CD4-positive, alpha-beta T cell (primary cell): Measurements from ENCODE around the gene SRPK2. TPM values are rescaled to one million over a fixed set of nuclear protein-coding genes. Genes with fewer than 3 reads are reported as not detected.
A peak's percentile ranks its signal among the peaks of the same experiment; 100 is the strongest.
"Not testable (repeated sequence)": the region's sequence is repeated elsewhere in the genome, so short reads cannot be mapped to it uniquely, and the experiment has no call there.

ENCODE experiments used
- ATAC-seq: fragments of 200-7000 bp; cut with Tn5 transposase; one replicate; pipeline ENCODE4 v1.10.0; 2022; ENCODE audit warnings: mild to moderate bottlenecking; ENCODE audit not compliant: poor library complexity
- CTCF ChIA-PET: fragments of 350-600 bp; sonication (Branson Sonifier 250); formaldehyde crosslinking; loops from one replicate; lab custom pipeline; 2021; ENCODE audit warnings: antibody characterized with exemption, inconsistent platforms; lab: Charles Lee
- POLR2A ChIA-PET: fragments of 350-600 bp; sonication (Branson Sonifier 250); formaldehyde crosslinking; loops from one replicate; lab custom pipeline; 2021; ENCODE audit warnings: antibody characterized with exemption, inconsistent platforms; lab: Charles Lee
- DNase-seq, 14 experiments: peaks; one replicate each; pipeline ENCODE4 v3.0.0-alpha.2; 2013 to 2020; ENCODE audit warnings: mixed read lengths in 2 of 14
- H3K27ac ChIP-seq, 2 donors: one replicate each; pipeline versions ENCODE4 v1.5.1 to v1.7.0; 2013; ENCODE audit warnings: low read length in 2 of 2, low read depth in 1 of 2, mild to moderate bottlenecking in 1 of 2
- H3K27me3 ChIP-seq, 2 experiments: 1 replicate in 1 of 2; 2 replicates in 1 of 2; pipeline versions ENCODE4 v1.6.1 to v1.7.0; 2013; ENCODE audit warnings: low read length in 2 of 2, control low read depth in 1 of 2, mild to moderate bottlenecking in 1 of 2, moderate library complexity in 1 of 2; ENCODE audit not compliant: insufficient read depth in 2 of 2, control insufficient read depth in 1 of 2
- H3K36me3 ChIP-seq: one replicate; pipeline ENCODE4 v1.6.1; 2013; ENCODE audit warnings: low read length, control low read depth; ENCODE audit not compliant: insufficient read depth
- H3K4me1 ChIP-seq: one replicate; pipeline ENCODE4 v1.6.1; 2013; ENCODE audit warnings: low read length, control low read depth; ENCODE audit not compliant: insufficient read depth
- H3K4me3 ChIP-seq: one replicate; pipeline ENCODE4 v1.5.1; 2013; ENCODE audit warnings: mild to moderate bottlenecking, low read length, moderate library complexity
- H3K9me3 ChIP-seq, 2 experiments: 1 replicate in 1 of 2; 2 replicates in 1 of 2; pipeline versions ENCODE4 v1.6.1 to v1.7.0; 2013; ENCODE audit warnings: low read length in 2 of 2, mild to moderate bottlenecking in 2 of 2, control low read depth in 1 of 2, moderate library complexity in 1 of 2; ENCODE audit not compliant: control insufficient read depth in 1 of 2, insufficient read depth in 1 of 2
- H3K27ac Mint-ChIP-seq: one replicate; pipeline ENCODE4 v1.8.0; 2020; ENCODE audit warnings: mixed read lengths
- H3K27me3 Mint-ChIP-seq: one replicate; pipeline ENCODE4 v1.8.0; 2021; ENCODE audit warnings: mixed read lengths
- H3K36me3 Mint-ChIP-seq: one replicate; pipeline ENCODE4 v1.8.0; 2021; ENCODE audit warnings: low read depth, mixed read lengths
- H3K4me1 Mint-ChIP-seq: one replicate; pipeline ENCODE4 v1.8.0; 2021; ENCODE audit warnings: low read depth, mixed read lengths
- H3K4me3 Mint-ChIP-seq: one replicate; pipeline ENCODE4 v1.8.0; 2020; ENCODE audit warnings: mild to moderate bottlenecking, mixed read lengths
- H3K9me3 Mint-ChIP-seq: one replicate; pipeline ENCODE4 v1.8.0; 2020; ENCODE audit warnings: mixed read lengths
- CTCF ChIP-seq: fragments of 200-600 bp; IDR thresholded peaks from one replicate; pipeline ENCODE4 v1.8.0; 2022; ENCODE audit warnings: antibody characterized with exemption, mild to moderate bottlenecking
- intact Hi-C, 2 experiments: fragments of 100-400 bp; cut with DNase I in 1 of 2; cut with micrococcal nuclease in 1 of 2; formaldehyde crosslinking; loops; one replicate each; pipeline versions ENCODE4 v1.15.1 to v1.9.0; 2023 to 2025; cut with DNase I, micrococcal nuclease
- total RNA-seq, 174 experiments: library from RNA in 2 of 174; stranded (reverse) in 2 of 174; gene quantifications; one replicate each; pipeline ENCODE4 v1.2.3 and lab custom pipeline; 2021 to 2026

The SRPK2 gene
- total RNA-seq, 2 experiments from 2014 or later = 39.9 to 40.9 TPM

DNA sequence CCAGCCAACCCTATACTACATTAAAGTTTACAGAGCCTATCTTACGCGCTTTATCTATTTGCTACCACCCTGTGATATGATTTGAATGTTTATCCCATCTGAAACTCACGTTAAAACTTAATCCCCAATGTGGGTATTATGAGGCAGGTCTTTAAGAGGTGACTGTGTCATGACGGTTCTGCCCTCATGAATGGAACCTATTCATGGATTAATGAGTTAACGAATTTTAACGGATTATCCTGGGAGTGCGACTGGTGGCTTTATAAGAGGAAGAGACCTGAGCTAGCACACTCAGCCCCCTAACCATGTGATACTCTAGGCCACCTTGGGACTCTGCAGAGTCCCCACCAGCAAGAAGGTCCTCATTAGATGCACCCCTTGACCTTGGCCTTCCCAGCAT is 37.8 kb downstream of the SRPK2 start:
- no peaks in the 10 kb centered on the region for H3K27me3 Mint-ChIP-seq
- TF ChIP-seq CTCF = no peak
- intact Hi-C loops = loop anchor here (5.0 kb wide), 2 partner anchors 36 to 41 kb away; partner anchors contain the start of gene SRPK2 (in 1 of the 2)
- peak overlapping the region; percentile 67 for H3K27ac Mint-ChIP-seq
- Histone ChIP-seq H3K36me3 (no peaks in the 10 kb centered on the region), H3K27ac (peak overlapping the region; percentile 19 to 68), H3K27me3 (no peaks in the 10 kb centered on the region), H3K4me1 (peaks cover 94% of the 10 kb centered on the region), H3K9me3 (no peaks in the 10 kb centered on the region), H3K4me3 (no peak overlapping the region)
- no peaks in the 10 kb centered on the region for H3K36me3 Mint-ChIP-seq
- no peak for DNase-seq
- CTCF ChIA-PET = no interaction called here
- no peak for ATAC-seq
- H3K9me3 Mint-ChIP-seq = no peaks in the 10 kb centered on the region
- H3K4me3 Mint-ChIP-seq = peak overlapping the region; percentile 1
- POLR2A ChIA-PET = interaction anchor here (1.2 to 4.7 kb wide), 6 partner anchors 10 to 336 kb away, joined by 3 to 54 read pairs (median 10); partner anchors contain the start of genes KMT2E and SRPK2
- H3K4me1 Mint-ChIP-seq = peaks cover 79% of the 10 kb centered on the region

DNA sequence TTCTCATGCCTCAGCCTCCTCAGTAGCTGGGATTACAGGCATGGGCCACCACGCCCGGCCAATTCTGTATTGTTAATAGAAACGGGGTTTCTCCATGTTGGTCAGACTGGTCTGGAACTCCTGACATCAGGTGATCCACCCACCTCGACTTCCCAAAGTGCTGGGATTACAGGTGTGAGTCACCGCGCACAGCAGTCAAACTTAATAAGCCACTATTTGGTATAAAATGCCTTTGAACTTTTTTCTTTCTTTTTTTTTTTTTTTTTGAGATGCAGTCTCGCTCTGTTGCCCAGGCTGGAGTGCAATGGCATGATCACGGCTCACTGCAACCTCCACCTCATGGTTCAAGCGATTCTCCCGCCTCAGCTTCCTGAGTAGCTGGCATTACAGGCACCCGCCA is 40.5 kb downstream of the SRPK2 start:
- H3K9me3 Mint-ChIP-seq, H3K27me3 ChIP-seq, ATAC-seq, H3K36me3 ChIP-seq, H3K27ac Mint-ChIP-seq, POLR2A ChIA-PET, H3K27ac ChIP-seq, H3K27me3 Mint-ChIP-seq, H3K4me3 ChIP-seq, H3K36me3 Mint-ChIP-seq, intact Hi-C loops, DNase-seq, H3K4me3 Mint-ChIP-seq, H3K9me3 ChIP-seq: not testable (repeated sequence)
- H3K4me1 Mint-ChIP-seq = peaks cover 79% of the 10 kb centered on the region
- peaks cover 80% of the 10 kb centered on the region for H3K4me1 ChIP-seq
- CTCF ChIA-PET = interaction anchor here (1.1 kb wide), 1 partner anchor 202 kb away, joined by 3 read pairs; no protein-coding TSS in a partner anchor

DNA sequence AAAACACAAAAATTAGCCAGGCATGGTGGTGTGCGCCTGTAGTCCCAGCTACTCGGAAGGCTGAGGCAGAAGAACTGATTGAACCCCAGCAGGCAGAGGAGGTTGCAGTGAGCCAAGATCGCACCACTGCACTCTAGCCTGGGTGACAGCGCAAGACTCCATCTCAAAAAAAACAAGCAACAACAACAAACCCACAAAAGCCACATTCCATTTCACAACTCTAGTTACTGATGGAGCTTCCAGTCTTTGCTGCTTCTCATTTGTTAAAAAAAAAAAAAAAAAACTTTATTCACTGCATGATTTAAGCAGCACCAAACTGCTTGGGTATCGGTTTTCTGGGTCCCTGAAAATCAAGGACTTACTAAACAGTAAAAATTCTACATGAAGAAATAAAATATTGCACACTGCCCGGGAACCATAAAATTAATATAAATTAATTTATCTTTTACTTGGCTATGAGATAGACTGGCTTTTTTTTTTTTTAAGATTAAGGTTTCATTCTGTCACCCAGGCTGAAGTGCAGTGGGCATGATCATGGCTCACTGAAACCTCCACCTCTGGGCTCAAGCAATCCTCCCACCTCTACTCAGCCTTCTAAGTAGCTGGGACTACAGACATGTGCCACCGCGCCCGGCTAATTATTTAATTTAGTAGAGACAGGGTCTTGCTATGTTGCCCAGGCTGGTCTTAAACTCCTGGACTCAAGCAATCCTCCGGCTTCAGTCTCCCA is 42.0 kb downstream of the SRPK2 start:
- Mint-ChIP-seq H3K4me1 (peaks cover 74% of the 10 kb centered on the region), H3K27me3 (no peaks in the 10 kb centered on the region), H3K27ac (peak overlapping the region; percentile 79), H3K9me3 (no peaks in the 10 kb centered on the region), H3K4me3 (peak overlapping the region; percentile 75), H3K36me3 (no peaks in the 10 kb centered on the region)
- Histone ChIP-seq H3K4me1 (peaks cover 70% of the 10 kb centered on the region), H3K36me3 (no peaks in the 10 kb centered on the region), H3K4me3 (no peak overlapping the region), H3K9me3 (no peaks in the 10 kb centered on the region), H3K27ac (peak overlapping the region in 1 of 2 donors; percentile 9), H3K27me3 (no peaks in the 10 kb centered on the region)
- ChIA-PET POLR2A (interaction anchor here (0.6 to 2.0 kb wide), 8 partner anchors 9 to 329 kb away, joined by 3 to 11 read pairs (median 4); partner anchors contain the start of genes RINT1 and SRPK2), CTCF (interaction anchor here (0.7 to 1.2 kb wide), 4 partner anchors 40 to 557 kb away, joined by 3 read pairs; no protein-coding TSS in a partner anchor)
- DNase-seq (peak in 3 of 14 experiments; percentile 54 to 81 (median 59)), ATAC-seq (peak; percentile 66)
- TF ChIP-seq CTCF = no peak
- intact Hi-C loops = no loop called here
